Calu3 (cell line): ENCODE results near the gene DMRTA2. TPM values are rescaled to one million over a fixed set of nuclear protein-coding genes. Genes with fewer than 3 reads are reported as not detected.

Experiments
- BruUV-seq: library from RNA; stranded (reverse); fragments of 400-500 nt; replicated peaks from 2 replicates; lab custom pipeline; 2021; lab: Mats Ljungman, UMichigan
- CTCF ChIA-PET: fragments of 300-600 bp; sonication (Branson Sonifier 250); formaldehyde crosslinking; loops from one replicate; lab custom pipeline; 2022; ENCODE audit warnings: antibody characterized with exemption; lab: Charles Lee
- DNase-seq: peaks from one replicate; pipeline ENCODE4 v3.0.0; 2022
- H3K27ac Mint-ChIP-seq: one replicate; pipeline ENCODE4 v1.8.0; 2022; ENCODE audit warnings: mixed read lengths; ENCODE audit not compliant: unreplicated experiment
- H3K27me3 Mint-ChIP-seq: one replicate; pipeline ENCODE4 v1.8.0; 2022; ENCODE audit warnings: mixed read lengths; ENCODE audit not compliant: unreplicated experiment
- H3K36me3 Mint-ChIP-seq: one replicate; pipeline ENCODE4 v1.8.0; 2022; ENCODE audit warnings: mild to moderate bottlenecking, moderate library complexity, mixed read lengths; ENCODE audit not compliant: insufficient read depth, unreplicated experiment
- H3K4me1 Mint-ChIP-seq: one replicate; pipeline ENCODE4 v1.8.0; 2022; ENCODE audit warnings: mild to moderate bottlenecking, low read depth, mixed read lengths; ENCODE audit not compliant: unreplicated experiment
- H3K4me3 Mint-ChIP-seq: one replicate; pipeline ENCODE4 v1.8.0; 2022; ENCODE audit warnings: mild to moderate bottlenecking, low read depth, moderate library complexity, mixed read lengths; ENCODE audit not compliant: unreplicated experiment
- H3K9me3 Mint-ChIP-seq: one replicate; pipeline ENCODE4 v1.8.0; 2022; ENCODE audit warnings: low read depth, mixed read lengths; ENCODE audit not compliant: unreplicated experiment
- CTCF ChIP-seq: fragments of 200-600 bp; IDR thresholded peaks from one replicate; pipeline ENCODE4 v1.8.0; 2022; ENCODE audit warnings: antibody characterized with exemption; ENCODE audit not compliant: unreplicated experiment
- intact Hi-C: fragments of 100-400 bp; cut with micrococcal nuclease; formaldehyde crosslinking; loops from one replicate; pipeline ENCODE4 v1.10.0; 2022; ENCODE audit not compliant: unreplicated experiment
- total RNA-seq: library from RNA; stranded (reverse); gene quantifications from 2 replicates; pipeline ENCODE4 v1.2.3, GENCODE V29; 2022

The DMRTA2 gene
- total RNA-seq, 1 experiment from 2014 or later, result 0.19 TPM

GRCh38 chr1:50369830-50370229 is 53.4 kb downstream of the DMRTA2 start:
- H3K9me3 Mint-ChIP-seq, result no peaks in the 10 kb centered on the region
- BruUV-seq, result no TSS peak
- TF ChIP-seq CTCF, result no peak

GRCh38 chr1:50369008-50369634 is 54.1 kb downstream of the DMRTA2 start:
- intact Hi-C loops, result loop anchor here (2.0 to 10.0 kb wide), 3 partner anchors 336 to 686 kb away; no protein-coding TSS in a partner anchor
- peaks cover 70% of the 10 kb centered on the region for H3K27me3 Mint-ChIP-seq
- no peaks in the 10 kb centered on the region for H3K36me3 Mint-ChIP-seq
- CTCF ChIA-PET, result interaction anchor here (0.9 kb wide), 1 partner anchor 235 kb away, joined by 9 read pairs; no protein-coding TSS in a partner anchor
- no peak for TF ChIP-seq CTCF
- no peak overlapping the region for H3K27ac Mint-ChIP-seq
- H3K4me3 Mint-ChIP-seq, result no peak overlapping the region
- no peaks in the 10 kb centered on the region for H3K4me1 Mint-ChIP-seq
- no TSS peak for BruUV-seq
- H3K9me3 Mint-ChIP-seq, result no peaks in the 10 kb centered on the region
- no peak for DNase-seq

More at GRCh38 chr1:50369830-50370229, 53.4 kb downstream of the DMRTA2 start:
- no peak for DNase-seq
- H3K36me3 Mint-ChIP-seq, result no peaks in the 10 kb centered on the region
- H3K27me3 Mint-ChIP-seq, result peaks cover 66% of the 10 kb centered on the region
- no peak overlapping the region for H3K27ac Mint-ChIP-seq
- no peaks in the 10 kb centered on the region for H3K4me1 Mint-ChIP-seq
- CTCF ChIA-PET, result no interaction called here
- H3K4me3 Mint-ChIP-seq, result no peak overlapping the region
- intact Hi-C loops, result loop anchor here (2.0 to 10.0 kb wide), 3 partner anchors 335 to 685 kb away; no protein-coding TSS in a partner anchor

- no peak overlapping the region for H3K27ac Mint-ChIP-seq
- H3K36me3 Mint-ChIP-seq, result no peaks in the 10 kb centered on the region
- no peak overlapping the region for H3K4me3 Mint-ChIP-seq
- H3K4me1 Mint-ChIP-seq, result no peaks in the 10 kb centered on the region
- TF ChIP-seq CTCF, result peak; percentile 89
- peak; percentile 69 for DNase-seq
- intact Hi-C loops, result loop anchor here (1.0 to 10.0 kb wide), 4 partner anchors 237 to 686 kb away; no protein-coding TSS in a partner anchor
- peaks cover 70% of the 10 kb centered on the region for H3K27me3 Mint-ChIP-seq
- CTCF ChIA-PET, result interaction anchor here (0.9 kb wide), 1 partner anchor 236 kb away, joined by 9 read pairs; no protein-coding TSS in a partner anchor
- no TSS peak for BruUV-seq
- no peaks in the 10 kb centered on the region for H3K9me3 Mint-ChIP-seq
Observed at GRCh38 chr1:50368179-50369007, 54.9 kb downstream of the DMRTA2 start.
